T-helper 1 cell (primary cell): Measurements from ENCODE around the gene ANKRD63.

ENCODE experiments used
- DNase-seq, 5 donors: peaks; one replicate each; pipeline ENCODE4 v3.0.0-alpha.2; 2012 to 2020

ANKRD63 gene

DNA sequence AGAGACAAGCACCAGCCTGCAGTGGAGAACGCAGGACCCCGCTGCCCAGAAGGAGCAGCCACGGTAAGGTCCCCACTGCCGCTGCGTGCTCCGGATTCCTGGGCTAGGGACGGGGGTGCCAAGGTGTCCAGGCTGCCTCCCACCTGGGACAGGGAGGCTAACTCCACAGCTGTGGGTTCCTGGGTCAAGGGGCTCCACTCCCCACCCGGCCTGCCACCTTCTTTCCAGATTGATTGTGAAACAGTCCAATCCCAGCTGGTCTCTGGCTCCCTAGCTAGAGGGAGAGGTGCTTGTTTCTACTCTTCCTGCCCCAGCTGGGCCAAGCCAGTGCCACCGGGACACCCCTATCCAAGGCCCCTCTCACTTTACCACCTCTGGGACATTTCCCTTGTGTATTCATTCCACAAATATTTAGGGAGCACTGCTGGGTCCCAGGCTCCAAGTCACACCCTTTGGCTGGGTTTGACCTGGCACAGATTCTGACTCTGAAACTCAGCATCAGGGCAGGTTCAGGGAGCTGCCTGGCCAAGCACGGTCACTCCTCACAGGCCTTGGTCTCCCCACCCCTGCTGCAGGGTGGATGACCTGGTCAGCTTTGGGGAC is 42.1 kb downstream of the ANKRD63 start:
- no peak for DNase-seq

DNA sequence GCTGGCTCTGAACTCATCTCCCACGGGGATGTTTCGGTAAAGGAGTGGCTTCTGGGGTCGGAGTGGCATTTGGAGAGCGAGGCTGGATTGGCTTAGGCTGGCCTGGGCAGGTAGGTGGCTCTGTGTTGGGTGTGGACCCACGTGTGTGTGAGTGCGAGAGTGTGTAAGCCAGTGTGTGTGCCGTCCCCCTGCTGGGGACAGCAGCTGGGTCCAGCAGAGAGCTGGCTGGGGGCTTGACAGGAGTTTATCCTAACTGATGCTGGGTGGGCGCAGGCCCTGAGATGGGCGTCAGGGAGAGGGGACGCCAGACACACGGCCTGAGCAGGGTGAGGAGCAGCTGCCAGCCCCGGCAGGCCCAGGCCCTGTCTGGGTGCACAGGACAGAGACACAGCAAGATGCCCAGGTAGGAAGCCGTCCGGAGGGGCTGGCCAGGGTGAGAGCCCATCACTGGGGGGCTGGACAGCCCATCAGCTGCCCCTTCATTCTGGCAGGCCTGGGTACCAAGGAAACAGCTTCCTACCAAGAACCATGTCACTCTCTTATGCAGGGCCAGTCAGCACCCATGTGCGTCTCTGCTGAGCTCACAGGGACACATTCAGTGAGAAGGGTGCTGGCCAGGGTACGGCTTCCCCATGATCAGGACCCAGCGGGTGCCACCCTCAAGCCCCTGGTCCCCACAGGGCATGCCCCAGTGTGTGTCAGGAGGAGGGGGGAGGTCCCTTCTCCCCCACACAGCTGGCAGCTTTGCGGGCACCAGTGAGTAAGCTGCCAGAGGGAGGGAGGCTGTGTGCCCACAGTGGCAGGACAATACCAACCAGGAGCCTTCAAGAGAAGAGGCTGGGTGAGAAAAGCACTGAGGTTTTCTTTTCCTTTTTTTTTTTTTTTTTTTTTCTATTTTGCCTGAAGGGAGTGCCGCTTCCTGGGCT is 42.9 kb downstream of the ANKRD63 start:
- DNase-seq: no peak

- DNase-seq: no peak
Observed at GRCh38 chr15:40239404-40239692, 43.5 kb downstream of the ANKRD63 start.

DNA sequence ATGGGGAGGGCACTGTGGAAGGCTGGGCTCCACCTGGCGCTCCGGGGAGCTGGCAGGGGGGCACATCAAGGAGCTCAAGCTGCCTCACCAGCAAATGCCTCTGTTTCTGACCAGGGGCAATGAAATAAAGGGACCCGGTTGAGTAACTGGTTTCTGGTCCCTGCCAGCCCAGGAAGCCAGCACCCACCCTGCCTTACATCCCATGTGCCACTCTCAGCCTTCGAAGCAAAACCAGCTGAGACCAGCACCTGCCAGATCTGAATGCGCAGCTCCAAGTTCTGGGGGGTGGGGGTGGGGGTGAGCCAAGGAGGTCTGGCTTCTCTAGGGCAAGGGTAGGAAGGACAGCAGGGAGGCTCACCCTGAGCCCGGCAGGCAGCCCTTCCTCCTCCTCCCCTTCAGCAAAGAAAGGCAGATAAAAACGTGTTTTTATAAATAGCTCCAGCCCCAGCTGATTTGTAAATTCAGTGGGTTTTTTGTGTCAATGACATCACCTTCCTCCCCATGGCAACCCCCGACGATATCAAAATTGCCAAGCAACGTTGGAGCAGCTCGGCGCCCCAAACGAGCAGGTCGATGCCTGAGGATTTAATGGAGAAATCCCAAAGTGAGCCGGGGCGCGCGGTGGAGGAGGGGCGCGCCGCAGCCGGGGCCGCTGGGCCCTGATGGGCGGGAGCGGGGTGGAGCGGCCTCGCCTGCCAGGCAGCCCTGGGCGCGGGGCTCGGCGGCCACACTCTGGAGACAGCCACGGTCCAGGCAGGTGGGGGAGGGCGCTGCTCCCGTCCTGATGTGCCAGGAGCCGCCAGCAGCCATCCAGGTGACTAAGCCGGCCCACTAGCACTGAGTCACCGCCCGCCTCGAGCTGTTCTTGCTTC is 44.1 kb downstream of the ANKRD63 start, which contains the start of gene PAK6:
TSS of gene PAK6 (plus strand) at position 532 of the 872 bp plus-strand sequence. CDS start 25,723 bp downstream, outside the sequence.
- no peak for DNase-seq

- DNase-seq: no peak
Observed at GRCh38 chr15:40235201-40235885, 47.5 kb downstream of the ANKRD63 start.

GRCh38 chr15:40234783-40235182 is 48.1 kb downstream of the ANKRD63 start:
- no peak for DNase-seq

DNA sequence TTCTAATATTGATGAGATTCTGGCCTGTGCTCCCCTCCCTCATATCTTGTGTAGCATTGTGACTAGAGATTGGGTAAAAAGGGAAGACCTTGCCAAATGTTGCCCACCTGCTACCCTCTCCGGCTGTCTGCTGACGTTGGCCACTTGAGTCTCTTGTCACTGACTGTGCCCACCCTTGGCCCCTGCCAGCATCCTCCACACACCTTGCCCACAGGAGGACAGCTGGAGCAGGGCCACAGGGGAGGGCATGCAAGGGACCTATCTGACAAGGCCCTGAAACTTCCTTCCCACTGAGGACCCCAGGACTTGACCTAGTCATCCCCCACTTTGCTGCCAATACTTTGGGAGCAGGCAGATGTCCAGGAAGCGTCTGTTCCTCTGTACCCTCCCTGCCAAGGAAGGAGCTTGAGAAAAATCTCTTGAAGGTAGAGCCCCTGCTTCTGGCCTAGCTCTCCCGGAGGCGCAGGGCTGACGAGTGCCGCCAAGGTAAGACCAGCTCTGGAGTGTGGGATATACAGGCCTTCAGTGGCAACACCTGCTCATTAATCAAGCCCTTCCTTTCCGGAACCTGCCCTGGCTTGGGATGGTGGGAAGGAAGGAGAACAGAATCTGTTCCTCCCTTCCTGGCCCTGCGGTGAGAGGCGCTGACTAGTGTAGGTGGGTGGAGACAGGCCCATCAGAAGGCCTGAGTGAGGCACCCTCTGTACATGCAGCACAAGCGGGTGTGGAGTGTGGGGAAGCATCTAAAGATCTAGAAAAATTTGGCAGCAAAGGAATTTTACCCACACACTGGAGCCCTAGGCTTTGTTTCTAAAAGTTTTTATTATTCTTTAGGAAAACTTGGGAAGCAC is 48.9 kb downstream of the ANKRD63 start:
- no peak for DNase-seq

DNA sequence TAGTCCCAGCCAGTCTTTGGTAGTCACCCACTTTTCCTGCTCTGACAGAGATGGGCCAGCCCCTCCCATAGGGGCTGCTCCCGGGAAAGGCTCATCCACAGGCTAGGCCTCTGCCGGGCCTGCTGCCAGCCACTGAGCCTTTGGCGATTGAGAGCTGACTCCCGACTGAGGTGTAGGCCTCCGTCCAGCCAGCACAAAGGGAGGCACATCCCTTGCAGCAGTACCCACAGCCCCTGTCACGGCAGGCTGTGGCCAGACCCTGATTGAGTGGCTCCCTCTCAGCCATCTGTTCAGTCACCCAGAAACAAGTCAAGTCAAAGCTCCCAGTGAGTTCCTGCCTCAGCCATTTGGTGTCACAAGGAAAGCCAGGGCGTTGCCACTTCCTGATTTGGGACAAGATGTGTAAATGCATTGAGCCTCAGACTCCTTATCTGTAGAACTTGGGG is 50.2 kb downstream of the ANKRD63 start:
- DNase-seq: no peak
